Testis (tissue), 3 donors: ENCODE results near the gene ANKRD31. TPM values are rescaled to one million over a fixed set of nuclear protein-coding genes. Genes with fewer than 3 reads are reported as not detected.

Experiments
- DNase-seq: peaks from one replicate; pipeline ENCODE4 v3.0.0-alpha.2; 2019
- H3K27ac ChIP-seq, 2 donors: fragments of 200-600 bp; sonication (generic); one replicate each; pipeline ENCODE4 v1.5.1; 2019
- H3K27me3 ChIP-seq: fragments of 200-600 bp; sonication (generic); one replicate; pipeline ENCODE4 v1.5.1; 2019
- H3K36me3 ChIP-seq: fragments of 200-600 bp; sonication (generic); one replicate; pipeline ENCODE4 v1.5.1; 2017; ENCODE audit warnings: low read depth; ENCODE audit errors: missing control alignments
- H3K4me1 ChIP-seq: fragments of 200-600 bp; sonication (generic); one replicate; pipeline ENCODE4 v1.5.1; 2019
- H3K4me3 ChIP-seq, 2 donors: fragments of 200-600 bp; sonication (generic); one replicate each; pipeline ENCODE4 v1.5.1; 2017 to 2019
- H3K9me3 ChIP-seq: fragments of 200-600 bp; sonication (generic); one replicate; pipeline ENCODE4 v1.5.1; 2017
- POLR2A ChIP-seq: fragments of 450-650 bp; IDR thresholded peaks from one replicate; pipeline ENCODE4 v1.6.1; 2017; ENCODE audit warnings: antibody characterized with exemption, mild to moderate bottlenecking, moderate library complexity
- WGBS, 2 donors: methylation state at CpG; one replicate each; pipeline ENCODE4 v1.1.5; 2018; 5-methylcytosine and 5-hydroxymethylcytosine counted together
- intact Hi-C: fragments of 100-400 bp; cut with DNase I; formaldehyde crosslinking; loops from one replicate; pipeline ENCODE4 v1.15.1; 2023; ENCODE audit warnings: low total_unique reads
- polyA plus RNA-seq: library from polyadenylated mRNA; stranded (reverse); fragments of 350-450 nt; fragmentation: Illumina TruSeq; extraction: RNeasy Lipid Tissue Mini Kit (QIAGEN cat#74804); gene quantifications from one replicate; pipeline ENCODE4 v1.2.3, GENCODE V29; 2014; ENCODE audit warnings: low read depth, low replicate concordance; ENCODE audit not compliant: insufficient read depth
- total RNA-seq, 2 donors: library from RNA; depleted of rRNA; stranded (reverse); fragments of >200 nt; gene quantifications; one replicate each; pipeline ENCODE4 v1.2.3, GENCODE V29; 2016
- TF ChIP-seq, protein P1 (sequence below), 3 experiments: fragments of 450-650 bp in 2 of 3; fragments of 200-600 bp in 1 of 3; sonication (generic) in 1 of 3; IDR thresholded peaks; one replicate each; pipeline ENCODE4 v1.5.1; 2016 to 2019; ENCODE audit warnings: antibody characterized with exemption in 3 of 3, mild to moderate bottlenecking in 2 of 3, moderate library complexity in 1 of 3

The ANKRD31 gene
- total and polyA plus RNA-seq, 3 donors from 2014 or later, result 3.7 to 16.9 (median 10.3) TPM

DNA sequence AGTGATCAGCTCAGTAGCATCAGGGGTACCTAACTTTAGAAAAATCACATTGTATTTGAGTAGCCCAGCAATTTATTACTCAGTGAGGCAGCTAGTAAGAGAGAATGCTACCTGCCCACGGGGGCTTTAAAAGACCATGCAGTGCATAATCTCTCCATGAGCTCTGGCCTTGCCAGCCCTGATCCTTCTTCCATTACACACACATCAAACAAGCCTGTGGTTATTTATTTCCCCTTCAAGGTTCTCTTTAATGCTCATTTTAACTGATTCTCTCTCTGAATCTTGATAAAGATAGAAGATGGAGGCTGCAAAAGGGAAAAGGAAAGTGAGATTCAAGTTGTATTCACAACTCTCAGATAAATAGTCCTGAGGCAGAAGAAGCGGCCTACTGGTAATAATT is 22.3 kb downstream of the ANKRD31 start:
- H3K36me3 ChIP-seq, result no peaks in the 10 kb centered on the region

GRCh38 chr5:75203604-75204003 is 33.1 kb downstream of the ANKRD31 start:
- intact Hi-C loops, result no loop called here
- no peak overlapping the region for H3K27ac ChIP-seq
- TF ChIP-seq POLR2A, result no peak
- TF ChIP-seq, protein P1, sequence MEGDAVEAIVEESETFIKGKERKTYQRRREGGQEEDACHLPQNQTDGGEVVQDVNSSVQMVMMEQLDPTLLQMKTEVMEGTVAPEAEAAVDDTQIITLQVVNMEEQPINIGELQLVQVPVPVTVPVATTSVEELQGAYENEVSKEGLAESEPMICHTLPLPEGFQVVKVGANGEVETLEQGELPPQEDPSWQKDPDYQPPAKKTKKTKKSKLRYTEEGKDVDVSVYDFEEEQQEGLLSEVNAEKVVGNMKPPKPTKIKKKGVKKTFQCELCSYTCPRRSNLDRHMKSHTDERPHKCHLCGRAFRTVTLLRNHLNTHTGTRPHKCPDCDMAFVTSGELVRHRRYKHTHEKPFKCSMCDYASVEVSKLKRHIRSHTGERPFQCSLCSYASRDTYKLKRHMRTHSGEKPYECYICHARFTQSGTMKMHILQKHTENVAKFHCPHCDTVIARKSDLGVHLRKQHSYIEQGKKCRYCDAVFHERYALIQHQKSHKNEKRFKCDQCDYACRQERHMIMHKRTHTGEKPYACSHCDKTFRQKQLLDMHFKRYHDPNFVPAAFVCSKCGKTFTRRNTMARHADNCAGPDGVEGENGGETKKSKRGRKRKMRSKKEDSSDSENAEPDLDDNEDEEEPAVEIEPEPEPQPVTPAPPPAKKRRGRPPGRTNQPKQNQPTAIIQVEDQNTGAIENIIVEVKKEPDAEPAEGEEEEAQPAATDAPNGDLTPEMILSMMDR (IDR thresholded peaks at IDR 0.05), result no peak
- DNase-seq, result no peak
- H3K4me3 ChIP-seq, result no peak overlapping the region
- 91 to 92% methylated on average over 3 of the region's 3 CpGs for WGBS, 2 donors
- no peaks in the 10 kb centered on the region for H3K4me1 ChIP-seq
- no peaks in the 10 kb centered on the region for H3K9me3 ChIP-seq
- H3K27me3 ChIP-seq, result no peaks in the 10 kb centered on the region
- no peaks in the 10 kb centered on the region for H3K36me3 ChIP-seq

More for the DNA sequence above, 22.3 kb downstream of the ANKRD31 start:
- no peaks in the 10 kb centered on the region for H3K4me1 ChIP-seq
- H3K9me3 ChIP-seq, result no peaks in the 10 kb centered on the region
- intact Hi-C loops, result no loop called here
- no peak for DNase-seq
- H3K27ac ChIP-seq, result no peak overlapping the region
- 83 to 92% methylated on average over 2 of the region's 2 CpGs for WGBS, 2 donors
- H3K27me3 ChIP-seq, result no peaks in the 10 kb centered on the region
- no peak overlapping the region for H3K4me3 ChIP-seq
- TF ChIP-seq POLR2A, result no peak

- DNase-seq, result no peak
- no peak overlapping the region for H3K4me3 ChIP-seq
- intact Hi-C loops, result no loop called here
- no peak overlapping the region for H3K27ac ChIP-seq
- no peaks in the 10 kb centered on the region for H3K9me3 ChIP-seq
- H3K27me3 ChIP-seq, result no peaks in the 10 kb centered on the region
- H3K36me3 ChIP-seq, result no peaks in the 10 kb centered on the region
- 88 to 95% methylated on average over 1 of the region's 1 CpG for WGBS, 2 donors
- H3K4me1 ChIP-seq, result no peaks in the 10 kb centered on the region
- no peak for TF ChIP-seq POLR2A
- TF ChIP-seq, protein P1 (IDR thresholded peaks at IDR 0.05), result no peak
Measured at GRCh38 chr5:75202935-75203334, 33.7 kb downstream of the ANKRD31 start.

- H3K36me3 ChIP-seq, result no peaks in the 10 kb centered on the region
- WGBS, 2 donors, result 93 to 95% methylated on average over 4 of the region's 4 CpGs
- no peak overlapping the region for H3K27ac ChIP-seq
Measured at GRCh38 chr5:75200776-75201175, 35.9 kb downstream of the ANKRD31 start.

GRCh38 chr5:75199946-75200345 is 36.7 kb downstream of the ANKRD31 start:
- intact Hi-C loops, result no loop called here
- 96 to 100% methylated on average over 1 of the region's 1 CpG for WGBS, 2 donors
- H3K9me3 ChIP-seq, result no peaks in the 10 kb centered on the region

More at GRCh38 chr5:75200776-75201175, 35.9 kb downstream of the ANKRD31 start:
- H3K4me3 ChIP-seq, result no peak overlapping the region
- DNase-seq, result no peak
- no peaks in the 10 kb centered on the region for H3K4me1 ChIP-seq
- no peaks in the 10 kb centered on the region for H3K9me3 ChIP-seq
- intact Hi-C loops, result no loop called here
- TF ChIP-seq POLR2A, result no peak
- TF ChIP-seq, protein P1 (IDR thresholded peaks at IDR 0.05), result no peak
- H3K27me3 ChIP-seq, result no peaks in the 10 kb centered on the region

More at GRCh38 chr5:75199946-75200345, 36.7 kb downstream of the ANKRD31 start:
- H3K27me3 ChIP-seq, result no peaks in the 10 kb centered on the region
- no peak for TF ChIP-seq POLR2A
- TF ChIP-seq, protein P1 (IDR thresholded peaks at IDR 0.05), result no peak
- H3K36me3 ChIP-seq, result no peaks in the 10 kb centered on the region
- H3K4me1 ChIP-seq, result no peaks in the 10 kb centered on the region
- no peak overlapping the region for H3K4me3 ChIP-seq
- no peak overlapping the region for H3K27ac ChIP-seq
- DNase-seq, result no peak
